AML-193 (cell line): Measurements from ENCODE around the gene UBE2M.
"Not testable (repeated sequence)": the region's sequence is repeated elsewhere in the genome, so short reads cannot be mapped to it uniquely, and the experiment has no call there.

Experiments
- DNase-seq, 2 experiments: peaks; one replicate each; lab custom pipeline; 2025; lab: John Stamatoyannopoulos, UW

Gene UBE2M

DNA sequence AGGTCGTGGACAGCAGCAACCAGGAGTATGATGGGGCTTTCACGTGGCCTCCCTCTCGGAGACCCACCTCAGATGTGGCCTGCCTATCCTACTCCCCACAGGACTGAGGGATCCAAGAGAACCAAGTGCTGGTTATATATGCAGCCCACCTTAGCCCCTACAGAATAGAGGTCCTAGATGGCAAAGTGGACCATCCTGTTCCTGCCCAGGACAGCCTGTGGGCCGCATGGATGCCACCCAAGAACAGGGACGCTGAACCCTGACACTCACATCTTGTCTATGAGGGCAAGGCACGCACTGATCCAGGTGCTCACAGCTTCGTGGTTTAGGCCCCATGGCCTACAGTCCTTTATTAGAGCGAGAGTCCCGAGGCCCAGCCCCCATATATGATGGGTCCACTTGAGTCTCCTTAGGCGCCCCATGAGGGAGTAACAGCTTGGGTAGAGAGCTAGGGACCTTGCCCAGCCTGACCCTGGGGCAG, 45.2 kb downstream of the UBE2M start:
- DNase-seq = no peak

DNA sequence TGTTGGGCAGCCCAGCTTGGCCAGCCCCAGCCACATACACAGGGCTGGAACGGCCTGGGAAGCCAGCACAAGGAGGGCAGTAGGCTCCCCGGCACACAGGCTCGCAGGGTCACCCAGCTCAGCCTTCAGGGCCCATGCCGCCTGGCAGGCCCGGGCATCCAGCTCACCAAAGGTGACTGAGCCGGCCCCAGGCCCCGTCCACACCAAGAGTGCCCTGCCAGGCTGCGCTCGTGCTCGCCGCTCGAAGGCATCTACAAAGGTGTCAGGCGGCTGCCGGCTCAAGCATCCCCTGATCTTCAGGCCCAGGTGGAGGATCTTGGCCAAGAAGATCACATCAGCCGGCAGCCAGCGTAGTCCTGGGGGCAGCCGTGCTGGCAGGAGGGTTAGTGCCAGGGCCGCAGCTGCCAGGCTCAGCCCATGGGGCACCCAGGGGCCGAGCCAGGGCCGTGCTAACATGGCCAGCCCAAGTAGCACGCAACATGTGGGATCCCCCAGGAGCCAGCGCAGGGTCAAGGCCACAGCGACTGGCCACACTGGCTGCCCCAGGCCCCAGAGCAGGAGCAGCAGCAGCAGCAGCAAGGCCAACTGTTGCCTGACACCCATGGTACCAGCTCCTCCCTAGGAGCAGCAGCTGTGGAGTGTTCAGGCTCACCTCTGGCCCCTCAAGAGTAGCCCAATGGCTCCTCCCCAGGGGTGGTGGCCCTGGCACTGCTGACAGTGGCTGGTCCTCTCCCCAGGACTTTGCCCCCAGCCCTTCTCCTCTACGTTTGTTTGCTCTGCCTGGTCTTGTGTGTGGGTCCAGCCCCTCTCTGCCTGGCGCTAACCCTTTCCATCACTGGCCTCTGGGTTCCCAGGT, 46.8 kb downstream of the UBE2M start, which contains the start of gene SLC27A5:
SLC27A5 (minus strand) TSS at position 640 of the 856 bp plus-strand sequence; CDS start at position 603, 37 bp downstream.
- DNase-seq = no peak

DNA sequence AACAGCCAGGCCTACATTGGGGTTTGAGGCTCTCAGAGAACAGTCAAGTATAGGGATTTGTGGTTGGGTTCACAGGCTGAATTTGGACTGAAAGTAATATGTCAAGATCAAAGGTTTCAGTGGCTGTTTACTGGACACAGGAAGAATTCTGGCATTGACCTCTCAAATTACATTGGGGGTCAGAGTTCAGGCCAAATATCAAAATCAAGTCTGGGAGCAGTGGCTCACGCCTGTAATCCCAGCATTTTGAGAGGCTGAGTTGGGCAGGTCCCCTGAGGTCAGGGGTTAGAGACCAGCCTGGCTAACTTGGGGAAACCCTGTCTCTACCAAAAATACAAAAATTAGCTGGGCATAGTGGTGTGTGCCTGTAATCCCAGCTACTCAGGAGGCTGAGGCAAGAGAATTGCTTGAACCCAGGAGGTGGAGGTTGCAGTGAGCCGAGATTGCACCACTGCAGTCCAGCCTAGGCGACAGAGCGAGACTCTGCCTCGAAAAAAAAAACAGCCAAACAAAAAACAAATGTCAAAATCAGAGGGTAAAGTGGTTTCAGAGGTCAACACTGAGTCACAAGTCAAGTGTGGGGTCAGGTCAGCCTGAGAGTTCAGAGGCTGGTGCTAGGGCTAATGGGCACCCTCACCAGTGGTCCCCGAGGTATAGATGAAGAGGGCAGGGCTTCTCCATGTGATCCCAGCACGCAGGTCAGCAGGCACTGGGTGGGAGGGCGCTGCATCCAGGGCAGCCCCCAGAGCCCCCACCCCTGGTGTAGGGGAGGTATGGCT, 48.1 kb downstream of the UBE2M start:
- DNase-seq = no peak

DNA sequence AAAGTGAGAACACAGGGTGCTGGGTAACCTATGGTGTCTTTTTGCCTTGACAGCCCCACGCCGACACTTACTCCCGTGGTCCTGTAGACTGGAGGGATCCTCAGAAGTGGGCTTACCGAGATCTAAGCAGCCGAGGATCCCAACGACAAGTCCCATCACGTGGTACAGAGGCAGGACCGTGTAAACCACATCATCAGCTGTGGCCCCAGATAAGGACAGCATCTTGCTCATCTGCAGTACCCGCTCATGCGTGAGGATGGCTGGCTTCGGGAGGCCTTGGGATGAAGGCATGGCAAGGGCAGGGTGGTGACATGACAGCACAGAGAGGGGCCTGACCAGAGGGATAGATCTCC, 48.7 kb downstream of the UBE2M start:
- DNase-seq = no peak

DNA sequence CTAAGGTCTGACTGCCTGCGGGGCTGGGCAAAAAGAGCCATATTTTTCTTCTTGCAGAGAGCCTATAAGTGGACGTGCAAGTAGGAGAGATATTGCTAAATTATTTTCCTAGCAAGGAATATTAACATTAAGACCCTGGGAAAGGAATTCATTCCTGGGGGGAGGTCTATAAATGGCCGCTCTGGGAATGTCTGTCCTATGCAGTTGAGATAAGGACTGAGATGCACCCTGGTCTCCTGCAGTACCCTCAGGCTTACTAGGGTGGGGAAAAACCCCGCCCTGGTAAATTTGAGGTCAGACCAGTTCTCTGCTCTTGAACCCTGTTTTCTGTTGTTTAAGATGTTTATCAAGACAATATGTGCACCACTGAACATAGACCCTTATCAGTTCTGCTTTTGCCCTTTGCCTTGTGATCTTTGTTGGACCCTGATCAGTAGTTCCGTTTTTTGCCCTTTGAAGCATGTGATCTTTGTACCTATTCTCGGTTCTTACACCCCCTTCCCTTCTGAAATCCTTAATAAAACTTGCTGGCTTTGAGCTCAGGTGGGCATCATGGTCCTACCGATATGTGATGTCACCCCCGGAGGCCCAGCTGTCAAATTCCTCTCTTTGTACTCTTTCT, 50.7 kb downstream of the UBE2M start:
- not testable (repeated sequence) for DNase-seq
